ENCODE results near the gene EXOSC10.
"Not testable (repeated sequence)": the region's sequence is repeated elsewhere in the genome, so short reads cannot be mapped to it uniquely, and the experiment has no call there.

DNA sequence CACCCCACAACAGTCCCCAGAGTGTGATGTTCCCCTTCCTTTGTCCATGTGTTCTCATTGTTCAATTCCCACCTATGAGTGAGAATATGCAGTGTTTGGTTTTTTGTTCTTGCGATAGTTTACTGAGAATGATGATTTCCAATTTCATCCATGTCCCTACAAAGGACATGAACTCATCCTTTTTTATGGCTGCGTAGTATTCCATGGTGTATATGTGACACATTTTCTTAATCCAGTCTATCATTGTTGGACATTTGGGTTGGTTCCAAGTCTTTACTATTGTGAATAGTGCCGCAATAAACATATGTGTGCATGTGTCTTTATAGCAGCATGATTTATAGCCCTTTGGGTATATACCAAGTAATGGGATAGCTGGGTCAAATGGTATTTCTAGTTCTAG is 15.9 kb downstream of the EXOSC10 start:
- not testable (repeated sequence) for TF ChIP-seq JUN (CRISPR knock-in tag; IDR thresholded peaks at IDR 0.05); POLR2A (IDR thresholded peaks at IDR 0.05; ENCODE audit: insufficient read depth in 1 of 2, low read depth in 2 of 2, low read length in 2 of 2); ZNF468 (CRISPR knock-in tag; IDR thresholded peaks at IDR 0.05); MAFF (IDR thresholded peaks at IDR 0.05; ENCODE audit: low read depth, low read length)

All from HepG2 (cell line).